Esophagus mucosa (tissue), 1 donor: ENCODE results near the gene GAN. TPM values are rescaled to one million over a fixed set of nuclear protein-coding genes. Genes with fewer than 3 reads are reported as not detected.

Source experiments
- ATAC-seq: fragments of 200-7000 bp; cut with Tn5 transposase; one replicate; pipeline ENCODE4 v1.9.1; 2020
- total RNA-seq: library from RNA; stranded (reverse); gene quantifications from one replicate; pipeline ENCODE4 v1.2.4, GENCODE V29; 2023
- donor health status: DM: yes; HTN: yes; CAD: no.

Gene GAN
- total RNA-seq, 1 donor from 2014 or later = 19.9 TPM

DNA sequence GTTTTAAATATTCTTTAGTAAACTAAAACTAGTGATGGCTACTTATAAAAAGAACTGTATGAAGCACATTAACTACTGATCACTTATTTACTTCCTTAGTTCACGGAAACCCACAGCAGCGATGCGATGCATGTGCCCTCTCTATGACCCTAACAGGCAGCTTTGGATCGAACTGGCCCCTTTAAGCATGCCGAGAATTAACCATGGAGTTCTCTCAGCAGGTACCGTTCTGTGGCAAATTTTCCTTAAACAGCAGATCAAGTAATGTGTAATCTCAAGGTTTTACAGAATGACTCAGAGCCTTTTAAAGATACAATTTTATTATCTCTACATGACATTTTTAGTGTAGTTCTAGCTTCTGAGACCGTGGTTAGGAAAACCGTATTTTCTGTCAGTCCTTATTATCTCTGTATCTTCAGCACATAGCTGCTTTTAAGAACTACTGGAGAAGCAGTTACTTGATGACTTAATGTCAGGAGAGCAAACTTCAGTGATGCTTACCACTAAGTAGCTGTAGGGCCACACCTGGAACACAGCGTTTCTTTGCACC is 43.0 kb downstream of the GAN start:
- ATAC-seq = no peak

GRCh38 chr16:81358860-81359259 is 44.1 kb downstream of the GAN start:
- no peak for ATAC-seq

DNA sequence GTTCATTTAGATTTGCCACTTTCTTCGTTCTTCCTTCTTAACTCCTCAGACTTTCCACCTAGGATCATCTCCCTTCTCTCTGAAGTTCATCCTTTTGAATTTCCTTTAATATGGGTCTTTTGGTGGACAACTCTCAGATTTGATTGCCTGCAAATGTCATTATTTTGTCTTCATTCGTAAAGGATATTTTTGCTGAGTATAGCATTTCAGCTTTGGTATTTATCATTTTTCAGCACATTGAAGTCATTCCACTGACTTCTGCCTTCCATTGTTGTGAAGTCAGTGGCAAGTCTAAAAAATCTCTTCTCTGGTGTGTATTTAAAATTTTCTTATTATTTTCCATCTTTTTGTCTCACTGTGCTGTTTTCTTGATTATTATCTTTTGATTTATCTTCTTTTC is 45.4 kb downstream of the GAN start:
- no peak for ATAC-seq

DNA sequence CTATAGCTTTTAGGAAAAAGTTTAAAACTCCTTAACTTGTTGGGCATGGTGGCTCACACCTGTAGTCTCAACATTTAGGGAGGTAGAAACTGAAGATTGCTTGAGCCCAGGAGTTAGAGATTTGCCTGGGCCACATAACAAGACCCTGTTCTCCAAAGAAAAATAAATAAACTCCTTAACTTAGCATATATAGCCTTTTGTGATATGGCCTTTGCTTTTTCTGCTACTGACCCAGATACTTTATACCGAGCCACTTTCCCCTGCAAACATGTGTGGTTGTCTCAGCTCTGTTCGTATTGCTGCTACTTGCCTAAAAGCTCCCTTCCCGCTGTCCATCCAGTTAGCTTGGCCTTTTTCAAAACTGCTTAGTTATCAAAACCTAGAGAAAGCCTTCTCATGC is 51.0 kb downstream of the GAN start:
- no peak for ATAC-seq

- peak; percentile 73 for ATAC-seq
Measured at GRCh38 chr16:81366316-81366932, 51.7 kb downstream of the GAN start.

- no peak for ATAC-seq
Measured at GRCh38 chr16:81367821-81368220, 53.1 kb downstream of the GAN start.

GRCh38 chr16:81369888-81370504 is 55.2 kb downstream of the GAN start:
- no peak for ATAC-seq

- no peak for ATAC-seq
Measured at GRCh38 chr16:81371106-81371505, 56.3 kb downstream of the GAN start.

- no peak for ATAC-seq
Measured at GRCh38 chr16:81374550-81374949, 59.8 kb downstream of the GAN start.

DNA sequence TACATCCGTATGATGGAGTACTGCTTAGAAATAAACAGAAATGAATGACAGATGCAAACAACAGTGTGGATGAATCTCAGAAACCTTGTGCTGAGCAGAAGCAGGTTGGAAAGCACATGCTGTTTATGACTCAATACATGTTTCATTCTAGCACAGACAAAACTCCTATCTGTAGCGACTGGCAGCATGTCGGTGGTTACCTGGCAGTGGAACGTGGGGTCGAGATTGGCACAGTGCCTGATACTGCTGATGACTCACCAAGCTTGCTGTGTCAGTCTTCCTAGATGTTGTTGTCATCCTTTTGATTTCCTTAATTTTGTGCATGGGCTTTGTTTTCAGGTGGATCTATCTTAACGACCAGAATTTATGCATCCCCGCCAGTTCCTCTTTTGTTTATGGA is 62.1 kb downstream of the GAN start:
- ATAC-seq = peak; percentile 66

GRCh38 chr16:81378049-81378448 is 63.3 kb downstream of the GAN start:
- ATAC-seq = no peak

- no peak for ATAC-seq
Measured at GRCh38 chr16:81380932-81381331, 66.2 kb downstream of the GAN start.

GRCh38 chr16:81384006-81384405 is 69.2 kb downstream of the GAN start:
- ATAC-seq = no peak

DNA sequence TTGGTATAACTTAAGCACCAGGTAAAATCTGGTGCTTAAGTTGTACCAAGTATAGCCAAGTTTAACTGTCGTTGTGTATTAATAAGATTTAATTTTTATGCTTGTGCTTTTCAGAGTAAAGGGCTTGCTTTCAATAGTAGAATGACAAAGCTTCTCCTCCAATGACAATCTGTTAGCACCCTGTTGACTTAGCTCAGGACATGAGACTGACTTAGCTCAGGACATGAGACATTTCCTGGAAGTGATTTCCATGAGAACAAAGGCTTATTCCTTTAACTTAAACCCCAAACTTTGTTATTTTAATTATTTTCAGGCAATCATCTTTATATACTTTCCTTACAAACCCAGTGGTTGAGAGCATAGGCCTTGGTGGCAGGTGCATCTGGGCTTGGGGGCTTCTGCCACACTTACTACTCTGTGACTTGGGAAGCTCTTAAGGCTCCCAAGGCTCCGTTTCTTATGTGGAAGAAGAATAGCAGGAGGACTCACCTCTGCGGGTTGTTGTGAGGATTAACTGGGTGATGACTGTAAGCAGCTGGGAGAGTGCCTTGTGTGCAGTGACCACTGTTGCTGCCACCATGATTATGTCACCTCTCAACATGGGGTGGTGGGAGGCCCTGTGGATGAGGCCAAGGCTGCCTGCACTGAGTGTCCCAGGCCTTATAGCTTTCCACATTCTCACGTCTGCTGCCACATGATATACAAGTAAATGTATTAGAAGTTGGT is 70.4 kb downstream of the GAN start:
- no peak for ATAC-seq

- ATAC-seq = peak; percentile 26
Measured at GRCh38 chr16:81388357-81388756, 73.6 kb downstream of the GAN start.

GRCh38 chr16:81390840-81391239 is 76.1 kb downstream of the GAN start:
- ATAC-seq = no peak

DNA sequence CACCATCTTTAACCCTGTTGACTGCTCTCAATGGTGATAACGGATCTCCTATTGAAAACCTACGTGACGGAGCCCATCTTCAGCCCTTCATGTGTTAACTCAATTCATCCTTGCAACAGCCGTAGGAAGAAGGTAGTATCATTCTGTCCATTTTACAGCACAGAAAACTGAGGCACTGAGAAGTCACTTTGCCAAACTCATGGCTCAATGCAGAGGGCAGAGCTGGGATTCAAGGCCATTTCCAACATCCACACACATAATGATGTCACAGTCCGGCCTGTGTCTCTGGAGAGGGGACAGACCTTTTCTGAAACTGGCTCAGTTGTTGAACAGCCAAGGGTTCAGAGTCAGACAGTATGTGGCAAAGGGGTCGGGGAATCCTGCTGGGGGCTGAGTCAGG is 77.2 kb downstream of the GAN start:
- ATAC-seq = no peak

- no peak for ATAC-seq
Measured at GRCh38 chr16:81394416-81394815, 79.7 kb downstream of the GAN start.

DNA sequence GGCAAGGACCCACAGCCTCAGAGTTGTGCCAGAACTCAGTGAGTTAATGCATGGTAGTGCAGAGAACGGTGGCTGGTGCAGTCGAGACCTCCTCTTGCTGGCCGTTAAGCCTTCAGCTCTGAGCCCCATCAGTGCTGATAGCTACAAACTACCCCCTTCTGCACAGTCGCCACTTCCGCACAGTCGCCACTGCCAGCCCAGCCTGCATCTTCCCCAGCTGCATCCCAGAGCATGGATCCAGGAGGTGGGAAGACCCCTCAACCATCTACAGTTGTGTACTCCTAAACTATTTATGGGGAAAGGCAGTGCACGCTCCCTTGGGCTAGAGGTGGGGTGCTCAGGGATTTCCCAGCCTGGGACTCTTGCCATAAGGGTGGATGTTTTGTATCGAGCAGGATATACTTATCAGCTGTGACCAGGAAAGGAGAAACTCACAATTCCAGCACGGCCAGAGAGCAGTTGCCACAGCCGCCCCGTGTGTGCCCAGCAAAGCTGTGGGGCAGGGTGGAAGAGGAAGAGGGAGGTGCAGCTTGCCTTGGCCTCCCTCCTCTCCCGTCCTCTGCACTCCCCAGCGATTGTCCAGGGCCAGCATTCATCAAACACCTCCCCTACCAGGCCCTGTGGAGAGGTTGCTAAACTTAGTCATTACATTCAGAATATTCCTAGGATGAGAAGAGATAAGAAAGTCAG is 80.3 kb downstream of the GAN start:
- peak; percentile 48 for ATAC-seq

DNA sequence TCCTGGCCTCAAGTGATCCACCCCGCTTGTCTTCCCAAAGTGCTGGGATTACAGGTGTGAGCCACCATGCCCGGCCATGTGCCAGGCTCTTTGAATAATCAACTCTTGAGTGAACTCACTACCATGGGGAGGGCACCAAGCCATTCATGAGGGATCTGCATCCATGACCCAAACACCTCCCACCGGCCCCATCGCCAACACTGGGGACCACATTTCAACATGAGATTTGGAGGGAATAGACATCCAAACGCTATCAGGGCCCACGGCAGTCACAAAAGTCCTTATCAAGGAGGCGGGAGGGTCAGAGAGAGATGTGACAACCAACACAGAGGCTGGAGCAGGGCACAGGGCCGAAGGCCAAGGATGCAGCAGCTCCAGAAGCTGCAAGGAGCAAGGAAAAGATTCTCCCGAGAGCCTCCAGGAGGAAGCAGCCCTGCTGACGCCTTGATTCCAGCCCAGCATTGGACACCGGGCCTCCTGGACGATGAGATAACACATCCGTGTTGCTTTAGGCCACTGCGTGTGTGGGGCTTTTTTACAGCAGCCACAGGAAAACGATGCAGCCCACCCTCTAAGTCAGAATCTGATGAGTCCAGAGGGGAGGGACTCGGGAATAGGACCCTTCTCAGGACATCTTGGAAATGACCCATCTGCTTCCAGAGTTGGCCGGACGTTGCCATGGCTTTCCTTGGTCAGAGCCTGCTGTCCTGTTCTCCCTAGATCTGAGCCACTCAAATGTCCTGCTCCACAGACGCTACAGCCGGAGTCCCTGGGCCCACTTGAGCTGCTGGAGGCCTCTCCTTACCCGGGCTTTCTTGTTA is 82.5 kb downstream of the GAN start:
- ATAC-seq = no peak

DNA sequence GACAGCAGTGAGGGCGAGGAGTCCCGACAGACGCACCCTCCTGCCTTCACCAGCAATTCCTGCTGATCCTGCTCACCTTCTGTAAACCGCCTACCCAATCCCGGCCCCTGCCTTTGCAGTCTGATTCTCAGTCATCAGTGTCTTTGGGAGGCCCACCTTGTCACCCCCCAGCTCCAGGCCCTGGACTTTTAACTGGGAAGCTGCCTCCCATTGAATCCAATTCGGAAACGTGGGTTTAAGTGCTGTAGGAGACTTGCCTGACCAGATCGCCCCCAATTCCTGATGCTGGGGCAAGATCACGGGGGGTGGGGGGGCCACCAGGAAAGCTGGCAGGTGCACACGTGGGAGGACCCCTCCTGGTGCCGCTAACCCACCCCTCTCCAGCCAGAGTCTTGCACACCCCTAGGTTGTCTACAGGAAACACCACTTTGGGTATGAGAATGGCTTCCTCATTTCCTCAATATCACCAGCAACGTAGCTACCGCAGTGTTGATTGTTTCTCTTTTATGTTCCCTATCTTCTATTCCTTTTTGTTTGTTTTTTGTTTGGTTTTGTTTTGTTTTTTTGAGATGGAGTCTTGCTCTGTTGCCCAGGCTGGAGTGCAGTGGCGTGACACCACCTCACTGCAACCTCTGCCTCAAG is 83.2 kb downstream of the GAN start:
- no peak for ATAC-seq

- ATAC-seq = no peak
Measured at GRCh38 chr16:81399909-81400308, 85.1 kb downstream of the GAN start.
